H1 (cell line): ENCODE measurements around the gene DDX50. TPM values are rescaled to one million over a fixed set of nuclear protein-coding genes. Genes with fewer than 3 reads are reported as not detected.
A peak's percentile ranks its signal among the peaks of the same experiment; 100 is the strongest.

Source experiments
- ASH2L ChIP-seq: fragments of 200-600, 300-600 bp; sonication (generic); IDR thresholded peaks from one replicate; pipeline ENCODE4 v1.7.1; 2017; ENCODE audit warnings: low read length
- EP300 ChIP-seq, 2 experiments: IDR thresholded peaks; 1 replicate in 1 of 2; 2 replicates in 1 of 2; pipeline ENCODE4 v1.6.1; 2011 to 2012; ENCODE audit warnings: low read depth in 2 of 2, low read length in 2 of 2, mild to moderate bottlenecking in 2 of 2, borderline replicate concordance in 1 of 2, inconsistent platforms in 1 of 2, moderate library complexity in 1 of 2
- GABPA ChIP-seq: IDR thresholded peaks from 2 replicates; pipeline ENCODE4 v1.6.1; 2011; ENCODE audit warnings: mild to moderate bottlenecking, low read length, moderate library complexity, borderline replicate concordance; ENCODE audit not compliant: insufficient read depth
- NANOG ChIP-seq: IDR thresholded peaks from 2 replicates; pipeline ENCODE4 v1.6.1; 2011; ENCODE audit warnings: low read length, low read depth, mild to moderate bottlenecking, inconsistent platforms; ENCODE audit not compliant: insufficient read depth, poor library complexity, severe bottlenecking
- RBBP5 ChIP-seq: IDR thresholded peaks from 2 replicates; pipeline ENCODE4 v1.7.1; 2012; ENCODE audit warnings: low read depth, mild to moderate bottlenecking, inconsistent platforms, low read length, moderate library complexity, borderline replicate concordance
- RFX5 ChIP-seq: IDR thresholded peaks from 2 replicates; pipeline ENCODE4 v1.6.1; 2011; ENCODE audit warnings: low read depth, low read length, improper control_type of control experiment, borderline replicate concordance
- SAP30 ChIP-seq: fragments of 300-600 bp; sonication (generic); IDR thresholded peaks from 2 replicates; pipeline ENCODE4 v1.7.1; 2012; ENCODE audit warnings: low read length, moderate library complexity, mild to moderate bottlenecking, inconsistent platforms; ENCODE audit not compliant: insufficient read depth, insufficient replicate concordance
- ZNF274 ChIP-seq: IDR thresholded peaks from 2 replicates; pipeline ENCODE4 v1.7.0; 2012; ENCODE audit warnings: low read length, borderline replicate concordance; ENCODE audit errors: extremely low read depth
- polyA plus RNA-seq, 7 experiments: library from polyadenylated mRNA; depleted of rRNA in 3 of 7; stranded (reverse) in 5 of 7; unstranded in 2 of 7; fragments of >200 nt in 5 of 7; fragments of 200-250 nt in 2 of 7; gene quantifications; 1 replicate in 5 of 7; 2 replicates in 1 of 7; 4 replicates in 1 of 7; pipeline versions ENCODE4 v1.2.1 to v1.2.3, GENCODE V29; 2011 to 2013; ENCODE audit warnings: missing spikeins in 2 of 7, mixed read lengths in 2 of 7
- total RNA-seq: library from RNA; stranded (reverse); fragmentation: NEBNext Ultra II Directional; extraction: Animal tissue kit (Norgen Biotek cat#: 25700); gene quantifications from 2 replicates; pipeline ENCODE4 v1.2.1, GENCODE V29; 2021
- TF ChIP-seq, protein P1 (sequence below): fragments of 300-600 bp; sonication (generic); IDR thresholded peaks from 2 replicates; pipeline ENCODE4 v1.7.1; 2012; ENCODE audit warnings: low read length, moderate library complexity, mild to moderate bottlenecking, inconsistent platforms; ENCODE audit not compliant: insufficient replicate concordance

Gene DDX50
- total and polyA plus RNA-seq, 2 of the 8 experiments (the other 6 are each of a cell fraction or from before 2014, with no cell fraction given) = 20.0 to 36.5 TPM

DNA sequence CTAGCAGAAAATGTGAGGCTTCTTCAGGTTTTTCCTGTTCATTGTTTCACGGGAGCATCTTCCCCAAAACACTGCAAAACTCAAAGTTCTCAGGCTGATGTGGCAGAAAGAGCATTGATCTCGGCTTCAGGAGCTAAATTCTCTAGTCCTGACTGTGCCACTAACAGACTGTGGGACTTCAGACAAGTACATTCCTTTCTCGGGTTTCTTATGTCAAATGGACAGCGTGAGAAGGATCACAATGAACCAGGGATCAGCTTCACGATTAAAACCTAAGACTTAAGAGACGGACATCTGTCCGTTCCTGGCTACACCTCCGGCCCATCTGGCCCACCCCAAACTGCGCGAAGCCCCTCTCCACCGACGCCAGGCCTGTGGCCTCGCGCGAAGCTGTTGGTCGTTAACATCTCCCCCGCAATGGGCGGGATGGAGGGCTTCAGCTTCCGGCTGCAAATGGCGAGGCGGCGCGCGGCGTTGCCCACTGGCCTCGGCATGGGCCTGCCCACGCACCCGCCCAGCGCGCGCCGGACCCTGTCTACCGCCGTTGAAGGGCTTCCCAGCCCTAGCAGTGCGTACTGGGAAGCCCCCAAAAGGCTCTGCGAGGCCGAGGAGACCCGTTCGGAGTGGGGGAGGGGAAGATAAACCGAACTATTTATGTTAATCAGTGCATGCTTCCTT lies 549 bp upstream of the DDX50 start (continued):
- TF ChIP-seq, protein P1, sequence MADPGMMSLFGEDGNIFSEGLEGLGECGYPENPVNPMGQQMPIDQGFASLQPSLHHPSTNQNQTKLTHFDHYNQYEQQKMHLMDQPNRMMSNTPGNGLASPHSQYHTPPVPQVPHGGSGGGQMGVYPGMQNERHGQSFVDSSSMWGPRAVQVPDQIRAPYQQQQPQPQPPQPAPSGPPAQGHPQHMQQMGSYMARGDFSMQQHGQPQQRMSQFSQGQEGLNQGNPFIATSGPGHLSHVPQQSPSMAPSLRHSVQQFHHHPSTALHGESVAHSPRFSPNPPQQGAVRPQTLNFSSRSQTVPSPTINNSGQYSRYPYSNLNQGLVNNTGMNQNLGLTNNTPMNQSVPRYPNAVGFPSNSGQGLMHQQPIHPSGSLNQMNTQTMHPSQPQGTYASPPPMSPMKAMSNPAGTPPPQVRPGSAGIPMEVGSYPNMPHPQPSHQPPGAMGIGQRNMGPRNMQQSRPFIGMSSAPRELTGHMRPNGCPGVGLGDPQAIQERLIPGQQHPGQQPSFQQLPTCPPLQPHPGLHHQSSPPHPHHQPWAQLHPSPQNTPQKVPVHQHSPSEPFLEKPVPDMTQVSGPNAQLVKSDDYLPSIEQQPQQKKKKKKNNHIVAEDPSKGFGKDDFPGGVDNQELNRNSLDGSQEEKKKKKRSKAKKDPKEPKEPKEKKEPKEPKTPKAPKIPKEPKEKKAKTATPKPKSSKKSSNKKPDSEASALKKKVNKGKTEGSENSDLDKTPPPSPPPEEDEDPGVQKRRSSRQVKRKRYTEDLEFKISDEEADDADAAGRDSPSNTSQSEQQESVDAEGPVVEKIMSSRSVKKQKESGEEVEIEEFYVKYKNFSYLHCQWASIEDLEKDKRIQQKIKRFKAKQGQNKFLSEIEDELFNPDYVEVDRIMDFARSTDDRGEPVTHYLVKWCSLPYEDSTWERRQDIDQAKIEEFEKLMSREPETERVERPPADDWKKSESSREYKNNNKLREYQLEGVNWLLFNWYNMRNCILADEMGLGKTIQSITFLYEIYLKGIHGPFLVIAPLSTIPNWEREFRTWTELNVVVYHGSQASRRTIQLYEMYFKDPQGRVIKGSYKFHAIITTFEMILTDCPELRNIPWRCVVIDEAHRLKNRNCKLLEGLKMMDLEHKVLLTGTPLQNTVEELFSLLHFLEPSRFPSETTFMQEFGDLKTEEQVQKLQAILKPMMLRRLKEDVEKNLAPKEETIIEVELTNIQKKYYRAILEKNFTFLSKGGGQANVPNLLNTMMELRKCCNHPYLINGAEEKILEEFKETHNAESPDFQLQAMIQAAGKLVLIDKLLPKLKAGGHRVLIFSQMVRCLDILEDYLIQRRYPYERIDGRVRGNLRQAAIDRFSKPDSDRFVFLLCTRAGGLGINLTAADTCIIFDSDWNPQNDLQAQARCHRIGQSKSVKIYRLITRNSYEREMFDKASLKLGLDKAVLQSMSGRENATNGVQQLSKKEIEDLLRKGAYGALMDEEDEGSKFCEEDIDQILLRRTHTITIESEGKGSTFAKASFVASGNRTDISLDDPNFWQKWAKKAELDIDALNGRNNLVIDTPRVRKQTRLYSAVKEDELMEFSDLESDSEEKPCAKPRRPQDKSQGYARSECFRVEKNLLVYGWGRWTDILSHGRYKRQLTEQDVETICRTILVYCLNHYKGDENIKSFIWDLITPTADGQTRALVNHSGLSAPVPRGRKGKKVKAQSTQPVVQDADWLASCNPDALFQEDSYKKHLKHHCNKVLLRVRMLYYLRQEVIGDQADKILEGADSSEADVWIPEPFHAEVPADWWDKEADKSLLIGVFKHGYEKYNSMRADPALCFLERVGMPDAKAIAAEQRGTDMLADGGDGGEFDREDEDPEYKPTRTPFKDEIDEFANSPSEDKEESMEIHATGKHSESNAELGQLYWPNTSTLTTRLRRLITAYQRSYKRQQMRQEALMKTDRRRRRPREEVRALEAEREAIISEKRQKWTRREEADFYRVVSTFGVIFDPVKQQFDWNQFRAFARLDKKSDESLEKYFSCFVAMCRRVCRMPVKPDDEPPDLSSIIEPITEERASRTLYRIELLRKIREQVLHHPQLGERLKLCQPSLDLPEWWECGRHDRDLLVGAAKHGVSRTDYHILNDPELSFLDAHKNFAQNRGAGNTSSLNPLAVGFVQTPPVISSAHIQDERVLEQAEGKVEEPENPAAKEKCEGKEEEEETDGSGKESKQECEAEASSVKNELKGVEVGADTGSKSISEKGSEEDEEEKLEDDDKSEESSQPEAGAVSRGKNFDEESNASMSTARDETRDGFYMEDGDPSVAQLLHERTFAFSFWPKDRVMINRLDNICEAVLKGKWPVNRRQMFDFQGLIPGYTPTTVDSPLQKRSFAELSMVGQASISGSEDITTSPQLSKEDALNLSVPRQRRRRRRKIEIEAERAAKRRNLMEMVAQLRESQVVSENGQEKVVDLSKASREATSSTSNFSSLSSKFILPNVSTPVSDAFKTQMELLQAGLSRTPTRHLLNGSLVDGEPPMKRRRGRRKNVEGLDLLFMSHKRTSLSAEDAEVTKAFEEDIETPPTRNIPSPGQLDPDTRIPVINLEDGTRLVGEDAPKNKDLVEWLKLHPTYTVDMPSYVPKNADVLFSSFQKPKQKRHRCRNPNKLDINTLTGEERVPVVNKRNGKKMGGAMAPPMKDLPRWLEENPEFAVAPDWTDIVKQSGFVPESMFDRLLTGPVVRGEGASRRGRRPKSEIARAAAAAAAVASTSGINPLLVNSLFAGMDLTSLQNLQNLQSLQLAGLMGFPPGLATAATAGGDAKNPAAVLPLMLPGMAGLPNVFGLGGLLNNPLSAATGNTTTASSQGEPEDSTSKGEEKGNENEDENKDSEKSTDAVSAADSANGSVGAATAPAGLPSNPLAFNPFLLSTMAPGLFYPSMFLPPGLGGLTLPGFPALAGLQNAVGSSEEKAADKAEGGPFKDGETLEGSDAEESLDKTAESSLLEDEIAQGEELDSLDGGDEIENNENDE = no peak
- TF ChIP-seq ZNF274 (no peak), RBBP5 (peak; percentile 48; the same call in 1 of the 2 replicates), NANOG (no peak), EP300 (IDR thresholded peaks at IDR 0.05; ENCODE audit: borderline replicate concordance in 1 of 2, low read depth in 2 of 2, low read length in 2 of 2) (0 out of 3 replicates have a peak, but pooled peaks of 1 of the 2 experiments have one; percentile 21), RFX5 (no peak), GABPA (0 out of 2 replicates have a peak, but pooled peaks have one; percentile 41), ASH2L (peak; percentile 85), SAP30 (no peak)
